ENCODE data around the gene RYR2. TPM values are rescaled to one million over a fixed set of nuclear protein-coding genes. Genes with fewer than 3 reads are reported as not detected.

Gene RYR2
- total RNA-seq, 6 experiments from 2014 or later, result 0.02 to 0.43 (median 0.16) TPM

DNA sequence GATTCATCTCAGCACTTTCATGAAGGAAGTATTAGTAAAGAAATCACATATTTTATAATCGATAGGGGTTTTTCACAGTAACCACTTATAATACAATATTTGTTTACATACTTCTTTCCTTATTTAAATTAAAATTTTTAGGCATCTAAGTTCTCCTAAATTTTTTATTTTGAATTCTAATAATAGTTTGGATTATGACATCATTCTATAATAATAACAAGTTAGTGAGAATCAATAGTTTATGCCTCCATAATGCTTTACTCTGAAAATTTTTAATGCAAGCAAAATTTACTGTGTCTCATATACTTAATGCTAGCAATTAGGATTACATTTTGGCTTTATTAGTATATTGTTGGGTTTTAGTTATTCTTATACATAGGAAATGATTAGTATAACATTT, 596.6 kb downstream of the RYR2 start:
- DNase-seq (no peak), ATAC-seq (no peak)
- H3K27me3 ChIP-seq, result no peaks in the 10 kb centered on the region
- WGBS (ENCODE audit: insufficient coverage, low coverage, low lambda C conversion rate, missing lambda C conversion rate), result 63% methylated on average over 1 of the region's 1 CpG
- no peak overlapping the region for H3K27ac ChIP-seq
- no peaks in the 10 kb centered on the region for H3K9me3 ChIP-seq
- no peaks in the 10 kb centered on the region for H3K4me1 ChIP-seq
- no peaks in the 10 kb centered on the region for H3K36me3 ChIP-seq
- intact Hi-C loops (cut with DNase I), result no loop called here
- H3K4me3 ChIP-seq, result no peak overlapping the region
- TF ChIP-seq, protein P1, sequence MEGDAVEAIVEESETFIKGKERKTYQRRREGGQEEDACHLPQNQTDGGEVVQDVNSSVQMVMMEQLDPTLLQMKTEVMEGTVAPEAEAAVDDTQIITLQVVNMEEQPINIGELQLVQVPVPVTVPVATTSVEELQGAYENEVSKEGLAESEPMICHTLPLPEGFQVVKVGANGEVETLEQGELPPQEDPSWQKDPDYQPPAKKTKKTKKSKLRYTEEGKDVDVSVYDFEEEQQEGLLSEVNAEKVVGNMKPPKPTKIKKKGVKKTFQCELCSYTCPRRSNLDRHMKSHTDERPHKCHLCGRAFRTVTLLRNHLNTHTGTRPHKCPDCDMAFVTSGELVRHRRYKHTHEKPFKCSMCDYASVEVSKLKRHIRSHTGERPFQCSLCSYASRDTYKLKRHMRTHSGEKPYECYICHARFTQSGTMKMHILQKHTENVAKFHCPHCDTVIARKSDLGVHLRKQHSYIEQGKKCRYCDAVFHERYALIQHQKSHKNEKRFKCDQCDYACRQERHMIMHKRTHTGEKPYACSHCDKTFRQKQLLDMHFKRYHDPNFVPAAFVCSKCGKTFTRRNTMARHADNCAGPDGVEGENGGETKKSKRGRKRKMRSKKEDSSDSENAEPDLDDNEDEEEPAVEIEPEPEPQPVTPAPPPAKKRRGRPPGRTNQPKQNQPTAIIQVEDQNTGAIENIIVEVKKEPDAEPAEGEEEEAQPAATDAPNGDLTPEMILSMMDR (IDR thresholded peaks at IDR 0.05), result no peak
- TF ChIP-seq POLR2A (IDR thresholded peaks at IDR 0.05), result no peak

DNA sequence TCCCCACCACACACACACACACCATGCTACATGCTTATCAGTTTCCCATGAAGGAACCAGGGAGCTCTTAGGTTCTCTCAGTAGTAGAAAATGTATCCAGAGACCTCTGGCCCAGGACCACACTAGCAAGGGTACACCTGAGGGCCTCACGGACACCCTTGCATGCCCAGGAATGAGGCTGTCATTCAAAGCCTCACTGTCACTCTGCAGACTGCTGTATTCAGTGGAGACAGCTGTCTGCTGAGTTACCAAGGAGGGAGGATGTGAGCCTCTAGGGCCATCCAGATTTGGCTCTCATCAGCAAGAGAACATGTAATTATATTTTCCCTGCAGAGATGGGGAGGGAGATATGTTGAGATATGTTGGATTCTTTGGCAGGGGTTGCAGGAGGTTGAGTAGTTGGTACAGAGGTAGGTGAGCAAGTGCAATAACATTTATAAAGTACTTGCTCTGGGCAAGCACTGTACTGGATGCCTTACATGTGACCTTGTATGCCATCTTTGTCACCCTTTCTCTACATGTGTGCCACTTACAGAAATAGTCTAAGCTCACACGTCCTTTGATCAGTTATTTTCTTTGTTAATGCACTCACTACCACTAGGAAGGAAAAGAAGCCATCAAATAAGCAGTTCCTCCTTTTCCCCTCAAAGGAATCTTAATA, 598.2 kb downstream of the RYR2 start:
- 38% methylated on average over 2 of the region's 2 CpGs for WGBS (ENCODE audit: insufficient coverage, low coverage, low lambda C conversion rate, missing lambda C conversion rate)
- intact Hi-C loops (cut with DNase I), result no loop called here
- TF ChIP-seq POLR2A (IDR thresholded peaks at IDR 0.05), result no peak
- TF ChIP-seq, protein P1 (IDR thresholded peaks at IDR 0.05), result no peak
- DNase-seq (no peak), ATAC-seq (no peak)
- H3K9me3 ChIP-seq, result no peaks in the 10 kb centered on the region
- no peak overlapping the region for H3K4me3 ChIP-seq
- H3K27ac ChIP-seq, result no peak overlapping the region
- no peaks in the 10 kb centered on the region for H3K4me1 ChIP-seq
- H3K27me3 ChIP-seq, result no peaks in the 10 kb centered on the region
- H3K36me3 ChIP-seq, result no peaks in the 10 kb centered on the region

DNA sequence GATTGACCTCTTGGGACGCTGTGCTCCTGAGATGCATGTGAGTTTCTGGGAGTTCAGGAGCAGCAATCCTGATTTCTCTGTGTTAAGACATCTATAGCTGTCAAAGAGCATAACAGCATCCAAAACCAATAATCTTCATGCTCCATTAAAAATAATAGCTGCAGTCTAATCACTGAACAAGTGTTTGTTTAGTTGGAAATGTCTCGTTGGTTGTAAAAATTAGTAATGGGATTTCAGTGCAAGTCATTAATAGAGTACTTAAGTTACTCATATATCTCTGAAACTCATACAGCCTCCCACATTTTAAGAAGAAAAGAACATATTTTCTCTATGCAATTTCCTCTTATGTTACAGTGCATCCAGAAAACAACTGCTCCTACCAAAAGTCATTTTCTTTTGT, 599.0 kb downstream of the RYR2 start:
- ATAC-seq (no peak), DNase-seq (no peak)
- no peak overlapping the region for H3K4me3 ChIP-seq
- no peaks in the 10 kb centered on the region for H3K4me1 ChIP-seq
- intact Hi-C loops (cut with DNase I), result no loop called here
- no peaks in the 10 kb centered on the region for H3K27me3 ChIP-seq
- TF ChIP-seq, protein P1 (IDR thresholded peaks at IDR 0.05), result no peak
- TF ChIP-seq POLR2A (IDR thresholded peaks at IDR 0.05), result no peak
- WGBS (ENCODE audit: insufficient coverage, low coverage, low lambda C conversion rate, missing lambda C conversion rate), result 29% methylated on average over 2 of the region's 2 CpGs
- no peak overlapping the region for H3K27ac ChIP-seq
- no peaks in the 10 kb centered on the region for H3K36me3 ChIP-seq
- H3K9me3 ChIP-seq, result no peaks in the 10 kb centered on the region

DNA sequence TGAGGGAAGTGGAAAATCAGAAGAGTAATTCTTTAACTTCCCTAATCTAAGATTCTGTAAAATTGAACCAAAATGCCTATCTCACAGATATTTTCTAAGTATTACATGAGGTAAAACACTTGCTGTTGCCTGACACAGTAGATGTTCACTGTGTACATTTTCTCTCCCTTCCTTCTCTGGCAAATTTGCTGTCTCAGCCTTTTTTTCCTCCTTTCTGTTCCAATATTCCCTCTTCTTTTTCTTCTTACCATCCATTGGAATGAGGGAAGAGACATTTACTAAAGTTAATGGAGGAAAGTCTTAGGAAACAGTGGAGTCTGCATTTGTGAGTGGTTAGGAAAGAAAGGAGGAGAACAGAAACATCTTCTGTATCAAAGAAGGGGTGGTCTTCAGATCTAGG, 608.8 kb downstream of the RYR2 start:
- DNase-seq (no peak), ATAC-seq (no peak)
- H3K4me1 ChIP-seq, result no peaks in the 10 kb centered on the region
- no peak overlapping the region for H3K4me3 ChIP-seq
- intact Hi-C loops (cut with DNase I), result no loop called here
- no peaks in the 10 kb centered on the region for H3K36me3 ChIP-seq
- TF ChIP-seq POLR2A (IDR thresholded peaks at IDR 0.05), result no peak
- TF ChIP-seq, protein P1 (IDR thresholded peaks at IDR 0.05), result no peak
- no peaks in the 10 kb centered on the region for H3K27me3 ChIP-seq
- no peak overlapping the region for H3K27ac ChIP-seq
- no peaks in the 10 kb centered on the region for H3K9me3 ChIP-seq

DNA sequence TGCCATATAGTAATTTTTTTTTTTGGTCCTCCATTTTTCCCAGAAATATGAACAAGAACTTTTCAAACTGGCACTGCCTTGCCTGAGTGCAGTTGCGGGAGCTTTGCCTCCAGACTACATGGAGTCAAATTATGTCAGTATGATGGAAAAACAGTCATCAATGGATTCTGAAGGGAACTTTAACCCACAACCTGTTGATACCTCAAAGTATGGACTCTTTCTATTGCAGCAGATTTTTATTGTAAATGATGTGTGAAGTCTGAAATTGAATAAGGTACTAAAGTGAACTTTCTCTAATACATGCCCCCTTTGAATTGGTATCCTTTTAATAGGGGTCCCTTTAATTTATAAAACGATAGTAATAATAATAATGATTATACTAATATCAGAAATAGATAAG, 613.8 kb downstream of the RYR2 start:
- H3K9me3 ChIP-seq, result no peaks in the 10 kb centered on the region
- no peaks in the 10 kb centered on the region for H3K4me1 ChIP-seq
- no peaks in the 10 kb centered on the region for H3K27me3 ChIP-seq
- no peak overlapping the region for H3K4me3 ChIP-seq
- TF ChIP-seq, protein P1 (IDR thresholded peaks at IDR 0.05), result no peak
- TF ChIP-seq POLR2A (IDR thresholded peaks at IDR 0.05), result no peak
- ATAC-seq, result no peak
- intact Hi-C loops (cut with DNase I), result no loop called here
- WGBS (ENCODE audit: insufficient coverage, low coverage, low lambda C conversion rate, missing lambda C conversion rate), result 45% methylated on average over 2 of the region's 2 CpGs
- no peak for DNase-seq
- H3K27ac ChIP-seq, result no peak overlapping the region
- H3K36me3 ChIP-seq, result no peaks in the 10 kb centered on the region
